ENCODE results near the gene IFT122. TPM values are rescaled to one million over a fixed set of nuclear protein-coding genes. Genes with fewer than 3 reads are reported as not detected.

Gene IFT122, protein sequence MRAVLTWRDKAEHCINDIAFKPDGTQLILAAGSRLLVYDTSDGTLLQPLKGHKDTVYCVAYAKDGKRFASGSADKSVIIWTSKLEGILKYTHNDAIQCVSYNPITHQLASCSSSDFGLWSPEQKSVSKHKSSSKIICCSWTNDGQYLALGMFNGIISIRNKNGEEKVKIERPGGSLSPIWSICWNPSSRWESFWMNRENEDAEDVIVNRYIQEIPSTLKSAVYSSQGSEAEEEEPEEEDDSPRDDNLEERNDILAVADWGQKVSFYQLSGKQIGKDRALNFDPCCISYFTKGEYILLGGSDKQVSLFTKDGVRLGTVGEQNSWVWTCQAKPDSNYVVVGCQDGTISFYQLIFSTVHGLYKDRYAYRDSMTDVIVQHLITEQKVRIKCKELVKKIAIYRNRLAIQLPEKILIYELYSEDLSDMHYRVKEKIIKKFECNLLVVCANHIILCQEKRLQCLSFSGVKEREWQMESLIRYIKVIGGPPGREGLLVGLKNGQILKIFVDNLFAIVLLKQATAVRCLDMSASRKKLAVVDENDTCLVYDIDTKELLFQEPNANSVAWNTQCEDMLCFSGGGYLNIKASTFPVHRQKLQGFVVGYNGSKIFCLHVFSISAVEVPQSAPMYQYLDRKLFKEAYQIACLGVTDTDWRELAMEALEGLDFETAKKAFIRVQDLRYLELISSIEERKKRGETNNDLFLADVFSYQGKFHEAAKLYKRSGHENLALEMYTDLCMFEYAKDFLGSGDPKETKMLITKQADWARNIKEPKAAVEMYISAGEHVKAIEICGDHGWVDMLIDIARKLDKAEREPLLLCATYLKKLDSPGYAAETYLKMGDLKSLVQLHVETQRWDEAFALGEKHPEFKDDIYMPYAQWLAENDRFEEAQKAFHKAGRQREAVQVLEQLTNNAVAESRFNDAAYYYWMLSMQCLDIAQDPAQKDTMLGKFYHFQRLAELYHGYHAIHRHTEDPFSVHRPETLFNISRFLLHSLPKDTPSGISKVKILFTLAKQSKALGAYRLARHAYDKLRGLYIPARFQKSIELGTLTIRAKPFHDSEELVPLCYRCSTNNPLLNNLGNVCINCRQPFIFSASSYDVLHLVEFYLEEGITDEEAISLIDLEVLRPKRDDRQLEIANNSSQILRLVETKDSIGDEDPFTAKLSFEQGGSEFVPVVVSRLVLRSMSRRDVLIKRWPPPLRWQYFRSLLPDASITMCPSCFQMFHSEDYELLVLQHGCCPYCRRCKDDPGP
- 22.1 and 26.4 TPM in 2 replicates for total RNA-seq

DNA sequence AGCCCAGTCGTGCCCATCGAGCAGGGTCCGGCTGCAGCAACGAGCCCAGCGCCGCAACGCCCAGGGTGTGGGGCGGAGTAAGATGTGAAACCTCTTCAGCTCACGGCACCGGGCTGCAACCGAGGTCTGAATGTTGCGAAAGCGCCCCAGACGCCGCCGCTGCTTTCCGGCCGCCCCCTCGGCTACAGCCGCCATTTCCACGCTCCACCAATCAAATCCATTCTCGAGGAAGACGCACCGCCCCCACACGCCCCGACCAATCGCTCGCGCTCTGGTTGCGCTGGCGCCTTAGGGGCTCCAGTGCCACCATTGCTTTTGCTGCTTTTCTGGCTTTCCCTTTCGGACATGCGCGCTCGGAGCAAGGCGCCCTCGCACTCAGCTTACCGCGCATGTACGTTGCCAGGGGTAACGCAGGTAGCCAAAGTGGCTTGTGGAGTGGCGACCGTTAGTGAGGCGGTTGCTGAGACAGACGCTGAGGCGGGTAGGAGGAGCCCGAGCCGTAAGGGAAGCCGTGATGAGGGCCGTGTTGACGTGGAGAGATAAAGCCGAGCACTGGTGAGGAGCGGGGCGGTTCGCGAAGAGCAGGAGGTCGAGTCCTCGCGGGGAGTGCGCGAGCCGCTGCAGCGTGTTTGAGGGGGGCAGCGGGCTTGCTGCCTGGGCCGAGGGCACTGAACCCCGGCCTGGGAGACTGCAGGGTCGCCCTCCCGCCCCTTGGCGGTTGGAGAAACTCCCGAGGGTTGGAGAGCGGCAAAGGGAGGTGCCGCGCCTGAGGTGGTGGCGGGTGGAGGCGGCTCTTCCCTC is at the start of gene IFT122, which contains the start of gene MBD4:
IFT122 (plus strand) TSS at position 408 of the 801 bp plus-strand sequence; CDS start at position 515, 107 bp downstream.
MBD4 (minus strand) TSS at position 132 of the 801 bp plus-strand sequence; CDS start at position 17, 115 bp downstream.

DNA sequence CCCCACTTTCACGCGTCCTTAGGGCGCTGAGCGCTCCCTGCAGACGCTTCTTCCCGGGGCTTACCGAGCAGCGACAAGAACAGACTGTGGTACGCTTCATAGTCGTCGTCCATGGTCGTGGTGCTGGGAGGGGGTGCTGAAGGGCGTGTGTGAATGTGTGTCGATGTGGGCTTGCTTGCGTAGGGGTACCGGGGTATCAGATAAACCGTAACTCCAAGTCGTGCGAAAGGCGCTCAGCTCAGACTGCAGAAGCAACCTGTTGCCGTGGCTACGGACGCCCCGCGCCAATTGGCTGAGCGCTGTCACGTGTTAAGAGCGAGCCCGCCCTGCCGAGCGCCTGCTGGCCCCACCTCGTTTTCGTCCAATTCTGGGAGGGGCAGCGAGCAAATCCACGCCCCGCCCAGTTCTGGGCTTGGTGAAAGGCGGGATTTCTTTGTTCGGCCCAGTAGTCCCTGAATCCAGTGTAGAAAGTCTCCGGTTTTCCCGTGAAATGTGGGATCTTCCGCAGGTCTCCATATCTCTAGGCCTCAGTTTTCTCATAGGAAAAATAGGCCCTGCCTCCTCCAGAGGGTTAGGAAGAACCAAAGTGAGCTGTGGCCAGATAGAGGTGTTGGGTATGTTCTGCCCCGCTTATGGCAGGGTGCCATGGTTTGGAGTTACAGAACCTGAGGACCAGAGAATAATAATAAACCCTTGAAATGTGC is 11.5 kb upstream of the IFT122 start, which contains the start of gene EFCAB12:
EFCAB12 (minus strand) TSS at position 261 of the 704 bp plus-strand sequence; CDS start at position 113, 148 bp downstream.

DNA sequence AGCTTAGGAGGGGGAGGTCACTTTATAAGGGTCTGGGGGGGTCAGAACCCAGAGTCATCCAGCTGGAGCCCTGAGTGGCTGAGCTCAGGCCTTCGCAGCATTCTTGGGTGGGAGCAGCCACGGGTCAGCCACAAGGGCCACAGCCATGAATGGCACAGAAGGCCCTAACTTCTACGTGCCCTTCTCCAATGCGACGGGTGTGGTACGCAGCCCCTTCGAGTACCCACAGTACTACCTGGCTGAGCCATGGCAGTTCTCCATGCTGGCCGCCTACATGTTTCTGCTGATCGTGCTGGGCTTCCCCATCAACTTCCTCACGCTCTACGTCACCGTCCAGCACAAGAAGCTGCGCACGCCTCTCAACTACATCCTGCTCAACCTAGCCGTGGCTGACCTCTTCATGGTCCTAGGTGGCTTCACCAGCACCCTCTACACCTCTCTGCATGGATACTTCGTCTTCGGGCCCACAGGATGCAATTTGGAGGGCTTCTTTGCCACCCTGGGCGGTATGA is 88.6 kb downstream of the IFT122 start, which contains the start of gene RHO:
RHO (plus strand) TSS at position 51 of the 512 bp plus-strand sequence; CDS start at position 146, 95 bp downstream.

DNA sequence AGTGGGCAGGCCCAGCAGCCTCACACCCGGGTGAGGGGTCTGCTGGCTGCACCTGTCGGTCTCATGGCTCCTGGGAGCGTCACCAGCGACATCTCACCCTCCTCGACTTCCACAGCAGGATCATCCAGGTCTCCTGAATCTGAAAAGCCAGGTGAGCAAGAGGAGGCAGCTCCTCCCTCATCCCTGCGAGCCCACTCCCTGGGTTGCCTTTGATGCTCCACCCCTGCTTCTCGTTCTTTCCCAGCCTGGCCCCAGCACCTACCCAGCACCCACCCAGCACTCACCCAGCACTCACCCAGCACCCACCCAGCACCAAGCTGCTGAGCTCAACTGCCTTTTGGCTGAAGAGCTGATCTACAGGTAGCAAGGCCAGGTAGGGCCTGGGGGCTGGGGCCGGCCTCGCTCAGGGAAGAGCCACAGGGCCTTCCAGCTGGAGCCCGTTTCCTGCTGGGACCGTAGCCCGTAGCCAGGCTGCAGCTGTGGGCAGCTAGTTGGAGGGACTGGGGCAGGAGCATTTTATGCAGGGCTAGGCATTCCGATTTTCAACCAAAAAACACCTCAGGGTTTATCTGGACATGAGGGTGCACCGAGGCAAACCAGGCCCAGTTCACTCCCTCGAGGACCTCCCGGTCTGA is 103.2 kb downstream of the IFT122 start, which contains the start of gene H1-8:
H1-8 (plus strand) TSS at position 20 of the 635 bp plus-strand sequence; CDS start at position 64, 44 bp downstream.

Other genes starting within 250 kb of the IFT122 start
- 412 and 487 TPM in 2 replicates for gene COPG1, start 190.6 kb upstream of the IFT122 start, total RNA-seq
- gene HMCES, start 161.4 kb upstream of the IFT122 start, total RNA-seq: 9.8 and 18.5 TPM in 2 replicates
- 0.05 TPM in 1 of 2 replicates, not detected in the other for gene EFCAB12, start 11.6 kb upstream of the IFT122 start, total RNA-seq
- gene MBD4, start 276 bp upstream of the IFT122 start, total RNA-seq: 21.9 and 28.8 TPM in 2 replicates
- gene RHO, start 88.4 kb downstream of the IFT122 start, total RNA-seq: not detected in 2 replicates
- gene H1-8, start 103.0 kb downstream of the IFT122 start, total RNA-seq: not detected in 2 replicates
- 97.4 and 163 TPM in 2 replicates for gene PLXND1, start 166.5 kb downstream of the IFT122 start, total RNA-seq